Stimulated activated CD8-positive, alpha-beta memory T cell treated with anti-CD3 and anti-CD28 coated beads, Interleukin-4, amount 100 ng/mL, for 4 hours (primary cell): ENCODE measurements around the gene BMX.

Experiments used
- DNase-seq, 2 donors: peaks; one replicate each; pipeline ENCODE4 v3.0.0-alpha.2; 2020; ENCODE audit warnings: low read depth in 2 of 2, low spot score in 1 of 2

The BMX gene

GRCh38 chrX:15567886-15568616, 67.4 kb downstream of the BMX start:
- no peak for DNase-seq

GRCh38 chrX:15570145-15570544, 69.5 kb downstream of the BMX start:
- DNase-seq: no peak

GRCh38 chrX:15574017-15574416, 73.4 kb downstream of the BMX start:
- no peak for DNase-seq

- no peak for DNase-seq
Observed at GRCh38 chrX:15576019-15576418, 75.4 kb downstream of the BMX start.

GRCh38 chrX:15579778-15580747, 79.5 kb downstream of the BMX start:
- DNase-seq: no peak

- no peak for DNase-seq
Observed at GRCh38 chrX:15594371-15594770, 93.8 kb downstream of the BMX start.

GRCh38 chrX:15598026-15598425, 97.4 kb downstream of the BMX start:
- DNase-seq: no peak

- DNase-seq: no peak
Observed at GRCh38 chrX:15599461-15599860, 98.9 kb downstream of the BMX start.

GRCh38 chrX:15600049-15600448, 99.4 kb downstream of the BMX start:
- no peak for DNase-seq

- DNase-seq: no peak
Observed at GRCh38 chrX:15600745-15601144, 100.1 kb downstream of the BMX start, which contains the start of gene ACE2. Gene ACE2 (minus strand): TSS chrX:15600960. CDS start chrX:15600911, 49 bp downstream.

- no peak for DNase-seq
Observed at GRCh38 chrX:15601932-15602331, 101.3 kb downstream of the BMX start.

- no peak for DNase-seq
Observed at GRCh38 chrX:15602761-15603160, 102.2 kb downstream of the BMX start.

- no peak for DNase-seq
Observed at GRCh38 chrX:15605226-15605625, 104.6 kb downstream of the BMX start.
